CD4-positive, alpha-beta T cell (primary cell): Measurements from ENCODE around the gene NDUFC1. TPM values are rescaled to one million over a fixed set of nuclear protein-coding genes. Genes with fewer than 3 reads are reported as not detected.
"Not testable (repeated sequence)": the region's sequence is repeated elsewhere in the genome, so short reads cannot be mapped to it uniquely, and the experiment has no call there.

Source experiments
- ATAC-seq: fragments of 200-7000 bp; cut with Tn5 transposase; one replicate; pipeline ENCODE4 v1.10.0; 2022; ENCODE audit warnings: mild to moderate bottlenecking; ENCODE audit not compliant: poor library complexity
- CTCF ChIA-PET: fragments of 350-600 bp; sonication (Branson Sonifier 250); formaldehyde crosslinking; loops from one replicate; lab custom pipeline; 2021; ENCODE audit warnings: antibody characterized with exemption, inconsistent platforms; lab: Charles Lee
- POLR2A ChIA-PET: fragments of 350-600 bp; sonication (Branson Sonifier 250); formaldehyde crosslinking; loops from one replicate; lab custom pipeline; 2021; ENCODE audit warnings: antibody characterized with exemption, inconsistent platforms; lab: Charles Lee
- DNase-seq, 14 experiments: peaks; one replicate each; pipeline ENCODE4 v3.0.0-alpha.2; 2013 to 2020; ENCODE audit warnings: mixed read lengths in 2 of 14
- H3K27ac ChIP-seq, 2 donors: one replicate each; pipeline versions ENCODE4 v1.5.1 to v1.7.0; 2013; ENCODE audit warnings: low read length in 2 of 2, low read depth in 1 of 2, mild to moderate bottlenecking in 1 of 2
- H3K27me3 ChIP-seq, 2 experiments: 1 replicate in 1 of 2; 2 replicates in 1 of 2; pipeline versions ENCODE4 v1.6.1 to v1.7.0; 2013; ENCODE audit warnings: low read length in 2 of 2, control low read depth in 1 of 2, mild to moderate bottlenecking in 1 of 2, moderate library complexity in 1 of 2; ENCODE audit not compliant: insufficient read depth in 2 of 2, control insufficient read depth in 1 of 2
- H3K36me3 ChIP-seq: one replicate; pipeline ENCODE4 v1.6.1; 2013; ENCODE audit warnings: low read length, control low read depth; ENCODE audit not compliant: insufficient read depth
- H3K4me1 ChIP-seq: one replicate; pipeline ENCODE4 v1.6.1; 2013; ENCODE audit warnings: low read length, control low read depth; ENCODE audit not compliant: insufficient read depth
- H3K4me3 ChIP-seq: one replicate; pipeline ENCODE4 v1.5.1; 2013; ENCODE audit warnings: mild to moderate bottlenecking, low read length, moderate library complexity
- H3K9me3 ChIP-seq, 2 experiments: 1 replicate in 1 of 2; 2 replicates in 1 of 2; pipeline versions ENCODE4 v1.6.1 to v1.7.0; 2013; ENCODE audit warnings: low read length in 2 of 2, mild to moderate bottlenecking in 2 of 2, control low read depth in 1 of 2, moderate library complexity in 1 of 2; ENCODE audit not compliant: control insufficient read depth in 1 of 2, insufficient read depth in 1 of 2
- H3K27ac Mint-ChIP-seq: one replicate; pipeline ENCODE4 v1.8.0; 2020; ENCODE audit warnings: mixed read lengths
- H3K27me3 Mint-ChIP-seq: one replicate; pipeline ENCODE4 v1.8.0; 2021; ENCODE audit warnings: mixed read lengths
- H3K36me3 Mint-ChIP-seq: one replicate; pipeline ENCODE4 v1.8.0; 2021; ENCODE audit warnings: low read depth, mixed read lengths
- H3K4me1 Mint-ChIP-seq: one replicate; pipeline ENCODE4 v1.8.0; 2021; ENCODE audit warnings: low read depth, mixed read lengths
- H3K4me3 Mint-ChIP-seq: one replicate; pipeline ENCODE4 v1.8.0; 2020; ENCODE audit warnings: mild to moderate bottlenecking, mixed read lengths
- H3K9me3 Mint-ChIP-seq: one replicate; pipeline ENCODE4 v1.8.0; 2020; ENCODE audit warnings: mixed read lengths
- intact Hi-C, 2 experiments: fragments of 100-400 bp; cut with DNase I in 1 of 2; cut with micrococcal nuclease in 1 of 2; formaldehyde crosslinking; loops; one replicate each; pipeline versions ENCODE4 v1.15.1 to v1.9.0; 2023 to 2025; cut with DNase I, micrococcal nuclease
- total RNA-seq, 174 experiments: library from RNA in 2 of 174; stranded (reverse) in 2 of 174; gene quantifications; one replicate each; pipeline ENCODE4 v1.2.3 and lab custom pipeline; 2021 to 2026
- TF ChIP-seq, protein P1 (sequence below): fragments of 200-600 bp; IDR thresholded peaks from one replicate; pipeline ENCODE4 v1.8.0; 2022; ENCODE audit warnings: antibody characterized with exemption, mild to moderate bottlenecking

NDUFC1 gene
- total RNA-seq, 2 experiments from 2014 or later: 23.3 to 26.4 TPM

DNA sequence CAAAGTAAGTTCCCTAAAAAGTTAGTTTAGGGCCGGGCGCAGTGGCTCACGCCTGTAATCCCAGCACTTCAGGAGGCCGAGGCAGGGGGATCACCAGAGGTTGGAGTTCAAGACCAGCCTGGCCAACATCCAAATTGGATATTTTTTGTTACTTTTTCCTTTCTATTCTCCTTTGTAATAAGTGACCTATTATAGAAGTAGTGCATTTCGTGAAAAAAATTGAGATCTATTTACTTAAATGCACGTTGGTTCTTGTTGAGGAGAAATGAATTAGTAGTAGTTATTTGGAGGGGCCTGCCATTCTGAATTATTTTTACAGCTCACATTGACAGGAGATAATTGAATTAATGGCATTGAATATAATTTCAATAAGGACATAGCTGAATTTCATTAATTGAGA, 22.3 kb upstream of the NDUFC1 start:
- ATAC-seq (no peak), DNase-seq (no peak)
- no peak overlapping the region for H3K27ac Mint-ChIP-seq
- H3K4me3 Mint-ChIP-seq: no peak overlapping the region
- H3K4me1 Mint-ChIP-seq: peaks cover 59% of the 10 kb centered on the region
- H3K27me3 Mint-ChIP-seq: no peaks in the 10 kb centered on the region
- Histone ChIP-seq H3K4me3 (no peak overlapping the region), H3K27me3 (no peaks in the 10 kb centered on the region), H3K27ac (no peak overlapping the region), H3K9me3 (peaks cover 0 to 5% of the 10 kb centered on the region in 2 experiments), H3K4me1 (peaks cover 14% of the 10 kb centered on the region), H3K36me3 (peaks cover 9% of the 10 kb centered on the region)
- TF ChIP-seq, protein P1, sequence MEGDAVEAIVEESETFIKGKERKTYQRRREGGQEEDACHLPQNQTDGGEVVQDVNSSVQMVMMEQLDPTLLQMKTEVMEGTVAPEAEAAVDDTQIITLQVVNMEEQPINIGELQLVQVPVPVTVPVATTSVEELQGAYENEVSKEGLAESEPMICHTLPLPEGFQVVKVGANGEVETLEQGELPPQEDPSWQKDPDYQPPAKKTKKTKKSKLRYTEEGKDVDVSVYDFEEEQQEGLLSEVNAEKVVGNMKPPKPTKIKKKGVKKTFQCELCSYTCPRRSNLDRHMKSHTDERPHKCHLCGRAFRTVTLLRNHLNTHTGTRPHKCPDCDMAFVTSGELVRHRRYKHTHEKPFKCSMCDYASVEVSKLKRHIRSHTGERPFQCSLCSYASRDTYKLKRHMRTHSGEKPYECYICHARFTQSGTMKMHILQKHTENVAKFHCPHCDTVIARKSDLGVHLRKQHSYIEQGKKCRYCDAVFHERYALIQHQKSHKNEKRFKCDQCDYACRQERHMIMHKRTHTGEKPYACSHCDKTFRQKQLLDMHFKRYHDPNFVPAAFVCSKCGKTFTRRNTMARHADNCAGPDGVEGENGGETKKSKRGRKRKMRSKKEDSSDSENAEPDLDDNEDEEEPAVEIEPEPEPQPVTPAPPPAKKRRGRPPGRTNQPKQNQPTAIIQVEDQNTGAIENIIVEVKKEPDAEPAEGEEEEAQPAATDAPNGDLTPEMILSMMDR: no peak
- CTCF ChIA-PET: interaction anchor here (0.8 kb wide), 1 partner anchor 29 kb away, joined by 3 read pairs; no protein-coding TSS in a partner anchor
- POLR2A ChIA-PET: no interaction called here
- intact Hi-C loops: no loop called here
- no peaks in the 10 kb centered on the region for H3K9me3 Mint-ChIP-seq
- peaks cover 43% of the 10 kb centered on the region for H3K36me3 Mint-ChIP-seq

- ATAC-seq, POLR2A ChIA-PET, intact Hi-C loops, H3K9me3 ChIP-seq, H3K27me3 ChIP-seq, H3K27ac Mint-ChIP-seq, H3K36me3 ChIP-seq, H3K9me3 Mint-ChIP-seq, H3K4me3 ChIP-seq, H3K27me3 Mint-ChIP-seq, DNase-seq, H3K4me3 Mint-ChIP-seq, H3K27ac ChIP-seq: not testable (repeated sequence)
- Mint-ChIP-seq H3K4me1 (peaks cover 61% of the 10 kb centered on the region), H3K36me3 (peaks cover 31% of the 10 kb centered on the region)
- peaks cover 20% of the 10 kb centered on the region for H3K4me1 ChIP-seq
- CTCF ChIA-PET: interaction anchor here (1.2 kb wide), 1 partner anchor 27 kb away, joined by 3 read pairs; no protein-coding TSS in a partner anchor
Observed at GRCh38 chr4:139322541-139322940, 20.3 kb upstream of the NDUFC1 start.

- H3K4me3 Mint-ChIP-seq, H3K36me3 ChIP-seq, intact Hi-C loops, H3K9me3 Mint-ChIP-seq, H3K9me3 ChIP-seq, DNase-seq, H3K27ac Mint-ChIP-seq, ATAC-seq, POLR2A ChIA-PET, H3K27me3 ChIP-seq, H3K27ac ChIP-seq, H3K4me3 ChIP-seq, H3K27me3 Mint-ChIP-seq: not testable (repeated sequence)
- CTCF ChIA-PET: interaction anchor here (0.9 to 1.2 kb wide), 2 partner anchors 26 to 79 kb away, joined by 3 read pairs; no protein-coding TSS in a partner anchor
- peaks cover 24% of the 10 kb centered on the region for H3K4me1 ChIP-seq
- Mint-ChIP-seq H3K36me3 (peaks cover 30% of the 10 kb centered on the region), H3K4me1 (peaks cover 66% of the 10 kb centered on the region)
Observed at GRCh38 chr4:139322070-139322469, 19.8 kb upstream of the NDUFC1 start.

DNA sequence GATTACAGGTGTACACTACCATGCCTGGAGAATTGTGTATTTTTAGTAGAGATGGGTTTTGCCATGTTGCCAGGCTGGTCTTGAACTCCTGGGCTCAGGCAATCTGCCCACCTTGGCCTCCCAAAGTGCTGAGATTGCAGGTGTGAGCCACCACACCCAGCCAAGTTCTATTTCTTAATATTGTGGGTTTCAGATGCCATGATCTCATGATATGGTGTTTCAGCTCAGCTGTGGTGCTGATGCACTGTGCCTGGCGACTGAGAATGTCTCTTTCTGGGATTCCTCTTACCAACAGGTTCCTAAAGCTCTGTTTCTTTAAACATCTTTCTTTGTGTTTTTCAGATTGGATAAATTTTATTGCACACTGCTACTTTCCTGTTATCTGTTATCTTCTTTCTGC, 17.3 kb upstream of the NDUFC1 start:
- H3K27me3 ChIP-seq: no peaks in the 10 kb centered on the region
- Mint-ChIP-seq H3K36me3 (peaks cover 19% of the 10 kb centered on the region), H3K9me3 (no peaks in the 10 kb centered on the region), H3K4me3 (no peak overlapping the region), H3K27me3 (no peaks in the 10 kb centered on the region), H3K4me1 (peaks cover 75% of the 10 kb centered on the region), H3K27ac (peak overlapping the region; percentile 25)
- ChIA-PET POLR2A (interaction anchor here (1.2 kb wide), 1 partner anchor 18 kb away, joined by 3 read pairs; the partner anchor contains the start of gene NAA15), CTCF (no interaction called here)
- no peaks in the 10 kb centered on the region for H3K36me3 ChIP-seq
- peaks cover 39% of the 10 kb centered on the region for H3K4me1 ChIP-seq
- intact Hi-C loops: no loop called here
- TF ChIP-seq, protein P1: no peak
- no peaks in the 10 kb centered on the region for H3K9me3 ChIP-seq
- no peak overlapping the region for H3K27ac ChIP-seq
- no peak for DNase-seq
- H3K4me3 ChIP-seq: no peak overlapping the region
- ATAC-seq: no peak
